Ureter (tissue), 1 donor: ENCODE measurements around the gene RMC1. TPM values are rescaled to one million over a fixed set of nuclear protein-coding genes. Genes with fewer than 3 reads are reported as not detected.
A peak's percentile ranks its signal among the peaks of the same experiment; 100 is the strongest.
"Not testable (repeated sequence)": the region's sequence is repeated elsewhere in the genome, so short reads cannot be mapped to it uniquely, and the experiment has no call there.

ENCODE experiments used
- DNase-seq: peaks from one replicate; pipeline ENCODE4 v3.0.0-alpha.2; 2020; ENCODE audit warnings: low spot score
- total RNA-seq: library from RNA; stranded (reverse); gene quantifications from one replicate; pipeline ENCODE4 v1.2.4, GENCODE V29; 2023
- donor health status: DM: yes; HTN: yes; CAD: no.

The RMC1 gene
- total RNA-seq, 1 donor from 2014 or later: 27.5 TPM

DNA sequence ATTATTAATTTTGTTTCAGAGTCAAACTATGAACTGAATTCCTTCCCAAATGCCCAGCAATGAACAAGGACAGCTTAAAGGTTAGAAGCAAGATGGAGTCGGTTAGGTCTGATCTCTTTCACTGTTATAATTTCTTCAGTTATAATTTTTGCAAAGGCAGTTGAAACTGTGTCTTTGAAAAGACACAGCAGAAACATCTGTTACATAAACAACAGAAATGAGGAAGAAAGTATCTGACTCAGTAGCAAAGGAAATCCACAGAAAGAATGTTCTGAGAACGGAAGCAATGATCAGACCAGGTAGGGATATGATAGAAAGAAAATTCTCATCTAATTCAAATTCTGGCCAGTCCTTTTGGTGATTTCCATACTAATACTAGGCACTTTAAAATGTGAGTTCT, 5.2 kb upstream of the RMC1 start:
- no peak for DNase-seq

- peak; percentile 57 for DNase-seq
Measured at GRCh38 chr18:23498877-23499276, 4.4 kb upstream of the RMC1 start.

DNA sequence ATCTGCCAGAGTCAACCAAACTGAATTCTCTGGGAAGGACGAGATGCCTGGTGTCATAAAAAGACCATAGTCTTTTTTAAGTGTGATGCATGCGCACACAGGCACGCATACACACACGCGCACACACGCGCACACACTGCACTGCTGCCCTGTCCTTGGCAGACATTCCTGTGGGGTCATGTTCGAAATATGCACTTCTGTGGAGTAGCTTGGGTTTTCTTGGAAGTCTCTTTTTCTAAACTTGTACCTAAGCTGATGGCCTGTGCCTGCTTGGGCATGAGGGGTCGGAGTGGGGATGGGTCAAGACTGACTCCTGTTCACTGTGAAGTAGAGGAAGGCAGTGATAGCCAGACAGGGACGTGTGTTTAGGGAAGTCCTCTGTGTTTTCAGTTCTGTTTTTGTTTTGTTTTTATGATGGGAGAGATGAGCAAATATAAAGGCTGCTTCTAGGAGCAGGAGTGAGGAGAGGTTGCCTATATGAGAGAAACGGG, 4.0 kb upstream of the RMC1 start:
- no peak for DNase-seq

- DNase-seq: no peak
Measured at GRCh38 chr18:23501626-23502025, 1.7 kb upstream of the RMC1 start.

- no peak for DNase-seq
Measured at GRCh38 chr18:23502516-23503037, 734 bp upstream of the RMC1 start.

DNA sequence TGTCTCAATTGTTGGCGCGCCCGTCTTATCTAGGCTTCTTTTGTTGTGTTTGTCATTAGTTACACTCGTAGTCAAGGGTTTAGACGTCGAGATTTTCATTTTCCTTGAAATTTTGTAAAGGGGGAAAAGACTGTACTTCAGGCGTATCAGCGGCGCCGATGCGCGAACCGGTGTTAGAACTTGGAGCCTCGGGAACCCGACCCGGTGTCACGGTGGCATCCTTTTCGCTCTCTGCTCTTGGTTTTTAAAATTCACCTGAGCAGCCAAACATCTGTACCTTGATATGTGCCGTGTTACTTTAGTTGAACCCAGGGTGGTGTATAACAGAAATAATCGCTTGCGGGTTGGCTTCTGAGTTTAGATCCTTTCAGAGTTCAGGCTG, 643 bp downstream of the RMC1 start:
- no peak for DNase-seq

GRCh38 chr18:23504720-23505119, 1.4 kb downstream of the RMC1 start:
- no peak for DNase-seq

- no peak for DNase-seq
Measured at GRCh38 chr18:23506393-23506792, 3.1 kb downstream of the RMC1 start.

DNA sequence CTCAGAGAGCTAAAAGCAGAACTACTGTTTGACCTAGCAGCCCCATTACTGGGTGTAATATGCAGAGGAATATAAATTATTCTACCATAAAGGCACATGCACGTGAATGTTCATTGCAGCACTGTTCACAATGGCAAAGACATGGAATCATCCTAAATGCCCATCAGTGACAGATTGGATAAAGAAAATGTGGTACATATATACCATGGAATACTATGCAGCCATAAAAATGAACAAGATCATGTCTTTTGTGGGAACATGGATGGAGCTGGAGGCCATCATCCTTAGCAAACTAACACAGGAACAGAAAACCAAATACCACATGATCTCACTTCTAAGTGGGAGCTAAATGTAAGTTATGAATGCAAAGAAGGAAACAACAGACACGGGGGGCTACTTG, 7.6 kb downstream of the RMC1 start:
- DNase-seq: not testable (repeated sequence)

DNA sequence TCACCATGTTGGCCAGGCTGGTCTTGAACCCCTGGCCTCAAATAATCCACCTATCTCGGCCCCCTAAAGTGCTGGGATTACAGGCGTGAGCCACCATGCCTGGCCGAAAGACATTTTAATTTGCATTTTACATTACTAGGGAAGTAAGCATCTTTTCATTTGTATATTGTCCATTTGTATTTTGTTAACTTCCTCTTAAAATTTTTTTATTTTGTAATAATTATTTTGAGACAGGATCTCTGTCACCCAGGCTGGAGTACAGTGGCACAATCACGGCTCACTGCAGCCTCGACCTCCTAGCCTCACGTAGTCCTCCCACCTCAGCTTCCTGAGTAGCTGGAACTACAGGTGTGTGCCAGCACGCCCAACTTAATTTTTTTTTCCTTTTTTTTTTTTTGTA, 8.9 kb downstream of the RMC1 start:
- not testable (repeated sequence) for DNase-seq

DNA sequence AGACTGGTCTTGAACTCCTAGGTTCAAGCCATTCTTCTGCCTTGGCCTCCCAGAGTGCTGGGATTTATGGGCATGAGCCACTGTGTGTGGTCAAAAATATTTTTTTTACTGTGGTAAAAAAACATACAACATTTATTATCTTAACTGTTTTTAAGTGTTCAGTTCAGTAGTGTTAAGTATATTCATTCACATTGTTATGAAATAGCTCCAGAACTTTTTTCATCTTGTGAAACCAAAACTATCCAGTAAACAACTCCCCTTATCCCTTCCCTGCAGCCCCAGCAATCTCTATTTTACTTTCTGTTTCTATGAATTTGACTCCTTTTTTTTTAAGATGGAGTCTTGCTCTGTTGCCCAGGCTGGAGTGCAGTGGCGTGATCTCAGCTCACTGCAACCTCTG, 9.3 kb downstream of the RMC1 start:
- no peak for DNase-seq

GRCh38 chr18:23515911-23516546, 12.7 kb downstream of the RMC1 start:
- peak; percentile 82 for DNase-seq

DNA sequence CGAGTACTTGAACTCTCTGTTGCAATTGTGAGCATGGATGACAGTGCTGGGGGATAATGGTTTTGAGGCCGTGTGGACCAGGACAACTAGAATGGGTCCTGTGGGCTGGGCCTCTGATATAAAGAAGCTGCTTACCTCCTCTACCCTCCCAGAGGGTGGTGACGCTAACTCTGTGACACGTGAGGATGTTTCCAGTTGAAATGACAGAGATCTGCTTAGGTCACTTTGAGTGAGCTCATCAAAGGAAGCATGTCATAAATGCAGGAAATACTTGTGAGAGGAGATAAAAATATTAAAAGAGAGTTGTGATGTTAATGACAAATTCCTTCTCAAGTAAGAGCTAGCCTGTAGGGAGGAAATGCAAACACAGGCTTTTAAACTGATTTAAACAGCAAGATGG, 16.4 kb downstream of the RMC1 start:
- DNase-seq: no peak

- DNase-seq: no peak
Measured at GRCh38 chr18:23521271-23521670, 18.0 kb downstream of the RMC1 start.

DNA sequence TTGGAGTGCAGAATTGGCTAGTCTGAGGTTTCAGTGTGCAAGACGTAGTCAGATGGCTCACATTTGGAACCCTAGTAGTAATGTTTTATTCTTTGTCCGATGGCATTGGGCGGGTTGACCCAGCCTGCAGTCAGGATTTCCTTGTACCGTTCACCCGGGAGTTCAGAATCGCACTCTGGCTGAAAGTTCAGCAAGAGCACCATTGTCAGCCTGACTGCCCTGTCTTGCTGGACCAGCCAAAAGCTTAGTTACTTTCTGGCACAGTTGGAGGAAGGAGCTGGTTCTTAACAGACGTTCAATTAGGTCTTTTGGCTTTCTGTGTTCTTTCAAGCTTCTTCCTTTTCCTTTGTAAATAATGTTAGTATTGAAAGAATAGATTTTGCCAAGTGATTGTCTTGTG, 18.6 kb downstream of the RMC1 start:
- DNase-seq: no peak

DNA sequence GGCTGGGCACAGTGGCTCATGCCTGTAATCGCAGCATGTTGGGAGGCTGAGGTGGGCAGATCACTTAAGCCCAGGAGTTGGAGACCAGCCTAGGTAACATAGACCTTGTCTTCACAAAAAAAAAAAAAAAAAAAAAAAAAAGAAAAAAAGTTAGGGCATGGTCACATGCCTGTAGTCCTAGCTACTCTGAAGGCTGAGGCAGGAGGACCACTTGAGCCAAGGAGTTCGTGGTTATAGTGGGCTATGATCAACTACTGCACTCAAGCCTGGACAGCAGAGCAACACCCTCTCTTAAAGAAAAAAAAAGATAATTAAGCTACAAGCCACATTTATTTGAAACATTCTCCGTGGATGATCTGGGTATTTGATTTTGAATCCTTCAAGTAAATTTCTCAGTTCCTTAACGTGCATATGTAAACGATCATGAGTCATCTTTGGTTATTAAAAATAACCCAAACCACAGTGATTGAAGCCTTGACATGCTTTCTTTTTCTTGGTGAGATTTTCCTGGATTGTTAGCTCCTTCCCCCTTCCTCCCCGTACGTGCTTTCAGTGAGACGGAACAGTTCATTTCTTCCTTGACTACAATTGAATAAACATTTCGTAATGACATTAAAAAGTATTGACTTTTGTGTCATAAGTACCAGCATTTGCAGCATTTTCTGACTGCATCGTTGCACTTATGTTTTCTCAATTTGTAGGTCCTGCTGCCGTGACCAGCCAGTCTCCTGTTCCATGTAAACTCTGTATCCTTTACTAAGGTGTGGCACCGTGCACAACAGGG, 20.3 kb downstream of the RMC1 start:
- DNase-seq: no peak

GRCh38 chr18:23524213-23524707, 20.9 kb downstream of the RMC1 start:
- no peak for DNase-seq

DNA sequence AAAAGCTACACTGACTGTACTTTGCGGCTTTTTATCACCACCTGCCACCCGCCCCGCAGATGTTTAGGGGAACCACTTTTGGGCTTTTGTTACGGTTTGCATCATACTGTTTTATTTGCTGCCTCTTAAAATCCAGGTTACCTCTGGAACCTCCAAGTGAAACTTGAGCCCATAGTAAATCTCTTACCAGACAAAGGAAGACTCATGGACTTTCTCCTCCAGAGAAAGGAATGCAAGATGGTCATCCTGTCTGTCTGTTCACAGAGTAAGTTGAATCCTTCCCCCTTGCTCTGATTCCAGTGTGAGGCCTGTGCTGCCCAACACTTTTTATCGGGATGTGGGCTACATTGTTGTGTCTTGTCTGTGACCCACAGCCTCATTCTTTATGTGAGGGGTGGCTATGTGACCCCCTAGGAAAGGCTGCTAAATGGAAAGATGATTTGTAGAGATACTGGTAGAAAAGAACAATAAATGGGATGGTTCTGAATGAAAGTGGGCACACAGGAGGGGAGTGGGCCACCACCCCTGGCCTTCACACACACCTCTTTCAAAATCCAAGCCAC, 23.3 kb downstream of the RMC1 start:
- DNase-seq: no peak

- no peak for DNase-seq
Measured at GRCh38 chr18:23528580-23529472, 25.5 kb downstream of the RMC1 start.

- DNase-seq: no peak
Measured at GRCh38 chr18:23529604-23530003, 26.3 kb downstream of the RMC1 start.

DNA sequence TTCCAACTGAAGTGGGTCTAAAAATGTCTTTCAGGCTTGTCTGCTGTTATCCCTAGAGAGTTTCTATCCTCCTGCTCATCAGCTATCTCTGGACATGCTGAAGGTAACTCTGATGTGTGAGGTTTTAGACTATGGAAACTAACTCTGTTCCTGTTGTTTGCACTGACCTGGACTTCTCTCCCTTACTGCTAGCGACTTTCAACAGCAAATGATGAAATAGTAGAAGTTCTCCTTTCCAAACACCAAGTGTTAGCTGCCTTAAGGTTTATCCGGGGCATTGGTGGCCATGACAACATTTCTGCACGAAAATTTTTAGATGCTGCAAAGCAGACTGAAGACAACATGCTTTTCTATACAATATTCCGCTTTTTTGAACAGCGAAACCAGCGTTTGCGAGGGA, 26.9 kb downstream of the RMC1 start:
- DNase-seq: no peak

- no peak for DNase-seq
Measured at GRCh38 chr18:23531912-23532311, 28.6 kb downstream of the RMC1 start.
